Activated B cell treated with CpG ODN at 0.5 μM for 24 hours (primary cell): Measurements from ENCODE around the gene NSFL1C. TPM values are rescaled to one million over a fixed set of nuclear protein-coding genes. Genes with fewer than 3 reads are reported as not detected.

ENCODE experiments used
- ATAC-seq: fragments of 200-7000 bp; cut with Tn5 transposase; one replicate; pipeline ENCODE4 v1.10.0; 2021; ENCODE audit warnings: low read depth, mild to moderate bottlenecking, moderate library complexity
- CTCF ChIA-PET: fragments of 350-600 bp; sonication (Branson Sonifier 250); formaldehyde crosslinking; loops from one replicate; lab custom pipeline; 2021; ENCODE audit warnings: antibody characterized with exemption; lab: Charles Lee
- POLR2A ChIA-PET: fragments of 350-600 bp; sonication (Branson Sonifier 250); formaldehyde crosslinking; loops from one replicate; lab custom pipeline; 2021; ENCODE audit warnings: antibody characterized with exemption; lab: Charles Lee
- DNase-seq: peaks from one replicate; pipeline ENCODE4 v3.0.0; 2022
- H3K27ac Mint-ChIP-seq: one replicate; pipeline ENCODE4 v1.8.0; 2020; ENCODE audit warnings: mixed read lengths
- H3K27me3 Mint-ChIP-seq: one replicate; pipeline ENCODE4 v1.8.0; 2021; ENCODE audit warnings: mixed read lengths
- H3K36me3 Mint-ChIP-seq: one replicate; pipeline ENCODE4 v1.8.0; 2021; ENCODE audit warnings: low read depth, mixed read lengths
- H3K4me1 Mint-ChIP-seq: one replicate; pipeline ENCODE4 v1.8.0; 2021; ENCODE audit warnings: mixed read lengths
- H3K4me3 Mint-ChIP-seq: one replicate; pipeline ENCODE4 v1.8.0; 2020; ENCODE audit warnings: mild to moderate bottlenecking, mixed read lengths
- H3K9me3 Mint-ChIP-seq: one replicate; pipeline ENCODE4 v1.8.0; 2020; ENCODE audit warnings: mixed read lengths
- intact Hi-C: fragments of 100-400 bp; cut with micrococcal nuclease; formaldehyde crosslinking; loops from one replicate; pipeline ENCODE4 v1.15.1; 2024
- total RNA-seq: library from RNA; stranded (reverse); gene quantifications from 2 replicates; pipeline ENCODE4 v1.2.3, GENCODE V29; 2022
- TF ChIP-seq, protein P1 (sequence below): fragments of 200-600 bp; IDR thresholded peaks from one replicate; pipeline ENCODE4 v1.8.0; 2022; ENCODE audit warnings: antibody characterized with exemption, mild to moderate bottlenecking

Gene NSFL1C
- total RNA-seq, 1 donor from 2014 or later, result 81.7 TPM

DNA sequence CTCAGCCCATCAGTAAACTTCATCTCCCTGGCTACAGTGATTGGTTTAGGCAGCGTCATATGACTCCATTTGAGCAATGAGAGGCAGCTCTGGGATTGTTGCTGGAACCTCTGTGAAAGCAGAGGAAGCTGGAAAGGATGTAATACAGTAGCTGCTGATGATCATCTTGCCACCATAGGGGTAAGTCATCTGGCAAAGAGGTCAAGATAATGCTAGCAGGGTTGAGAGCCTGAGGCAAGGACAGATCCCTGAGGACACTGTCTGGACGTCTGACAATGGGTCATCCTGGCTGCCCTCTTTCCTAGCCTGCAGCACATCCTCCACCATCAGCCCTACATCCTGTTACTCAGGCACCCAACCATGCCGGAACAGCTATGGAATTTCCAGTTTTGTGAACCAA is 48.3 kb downstream of the NSFL1C start:
- intact Hi-C loops, result no loop called here
- TF ChIP-seq, protein P1, sequence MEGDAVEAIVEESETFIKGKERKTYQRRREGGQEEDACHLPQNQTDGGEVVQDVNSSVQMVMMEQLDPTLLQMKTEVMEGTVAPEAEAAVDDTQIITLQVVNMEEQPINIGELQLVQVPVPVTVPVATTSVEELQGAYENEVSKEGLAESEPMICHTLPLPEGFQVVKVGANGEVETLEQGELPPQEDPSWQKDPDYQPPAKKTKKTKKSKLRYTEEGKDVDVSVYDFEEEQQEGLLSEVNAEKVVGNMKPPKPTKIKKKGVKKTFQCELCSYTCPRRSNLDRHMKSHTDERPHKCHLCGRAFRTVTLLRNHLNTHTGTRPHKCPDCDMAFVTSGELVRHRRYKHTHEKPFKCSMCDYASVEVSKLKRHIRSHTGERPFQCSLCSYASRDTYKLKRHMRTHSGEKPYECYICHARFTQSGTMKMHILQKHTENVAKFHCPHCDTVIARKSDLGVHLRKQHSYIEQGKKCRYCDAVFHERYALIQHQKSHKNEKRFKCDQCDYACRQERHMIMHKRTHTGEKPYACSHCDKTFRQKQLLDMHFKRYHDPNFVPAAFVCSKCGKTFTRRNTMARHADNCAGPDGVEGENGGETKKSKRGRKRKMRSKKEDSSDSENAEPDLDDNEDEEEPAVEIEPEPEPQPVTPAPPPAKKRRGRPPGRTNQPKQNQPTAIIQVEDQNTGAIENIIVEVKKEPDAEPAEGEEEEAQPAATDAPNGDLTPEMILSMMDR, result no peak
- ChIA-PET CTCF (no interaction called here), POLR2A (no interaction called here)
- no peak overlapping the region for H3K4me3 Mint-ChIP-seq
- DNase-seq, result no peak
- H3K27me3 Mint-ChIP-seq, result peaks cover 3% of the 10 kb centered on the region
- no peak for ATAC-seq
- peaks cover 15% of the 10 kb centered on the region for H3K9me3 Mint-ChIP-seq
- no peak overlapping the region for H3K27ac Mint-ChIP-seq
- H3K4me1 Mint-ChIP-seq, result no peaks in the 10 kb centered on the region
- H3K36me3 Mint-ChIP-seq, result peaks cover 6% of the 10 kb centered on the region

DNA sequence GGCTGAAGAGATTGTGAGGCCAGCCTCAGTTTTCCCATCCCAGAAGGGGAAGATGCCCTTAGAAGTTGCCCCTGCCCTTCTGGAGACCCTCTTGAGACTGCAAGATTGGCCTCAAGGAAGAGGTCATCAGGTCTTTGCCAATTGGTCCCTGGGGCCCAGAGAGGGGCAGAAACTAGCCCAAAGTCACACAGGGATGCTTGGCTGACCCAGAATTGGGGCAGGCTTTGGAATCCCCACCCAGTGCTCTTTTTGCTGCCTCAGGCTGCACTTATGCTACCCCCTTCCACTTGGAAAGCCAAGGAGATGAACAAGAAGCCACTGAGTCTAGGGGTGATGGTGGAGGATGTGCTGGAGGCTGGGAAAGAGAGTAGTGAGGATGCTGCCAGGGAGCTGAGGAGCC is 48.9 kb downstream of the NSFL1C start:
- Mint-ChIP-seq H3K27ac (no peak overlapping the region), H3K4me1 (no peaks in the 10 kb centered on the region), H3K36me3 (peaks cover 6% of the 10 kb centered on the region), H3K9me3 (peaks cover 15% of the 10 kb centered on the region), H3K4me3 (no peak overlapping the region), H3K27me3 (peaks cover 3% of the 10 kb centered on the region)
- DNase-seq, result no peak
- intact Hi-C loops, result no loop called here
- CTCF ChIA-PET, result no interaction called here
- TF ChIP-seq, protein P1, result no peak
- POLR2A ChIA-PET, result no interaction called here
- ATAC-seq, result no peak

DNA sequence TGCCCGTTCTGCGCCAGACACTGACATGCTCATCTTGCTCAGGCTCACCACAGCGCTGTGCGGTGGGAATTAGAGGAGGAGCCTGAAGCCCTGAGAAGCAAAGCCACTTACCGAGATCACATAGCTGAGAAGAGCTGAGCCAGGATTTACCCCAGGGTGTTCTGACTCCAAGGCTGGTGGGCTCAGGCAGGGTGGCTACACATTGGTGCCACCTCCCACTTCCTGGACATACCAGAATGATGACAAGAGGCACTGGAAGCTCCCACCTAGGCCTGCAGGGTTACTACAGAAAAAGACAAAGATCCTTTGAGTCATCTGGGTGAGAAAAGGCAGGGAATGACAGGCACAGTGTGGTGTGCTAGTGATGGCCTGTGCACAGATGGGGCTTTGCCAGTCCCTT is 49.4 kb downstream of the NSFL1C start:
- CTCF ChIA-PET, result no interaction called here
- Mint-ChIP-seq H3K36me3 (peaks cover 6% of the 10 kb centered on the region), H3K9me3 (peaks cover 15% of the 10 kb centered on the region), H3K27ac (no peak overlapping the region), H3K4me3 (no peak overlapping the region), H3K27me3 (peaks cover 3% of the 10 kb centered on the region), H3K4me1 (no peaks in the 10 kb centered on the region)
- TF ChIP-seq, protein P1, result no peak
- no peak for ATAC-seq
- intact Hi-C loops, result no loop called here
- POLR2A ChIA-PET, result no interaction called here
- DNase-seq, result no peak

DNA sequence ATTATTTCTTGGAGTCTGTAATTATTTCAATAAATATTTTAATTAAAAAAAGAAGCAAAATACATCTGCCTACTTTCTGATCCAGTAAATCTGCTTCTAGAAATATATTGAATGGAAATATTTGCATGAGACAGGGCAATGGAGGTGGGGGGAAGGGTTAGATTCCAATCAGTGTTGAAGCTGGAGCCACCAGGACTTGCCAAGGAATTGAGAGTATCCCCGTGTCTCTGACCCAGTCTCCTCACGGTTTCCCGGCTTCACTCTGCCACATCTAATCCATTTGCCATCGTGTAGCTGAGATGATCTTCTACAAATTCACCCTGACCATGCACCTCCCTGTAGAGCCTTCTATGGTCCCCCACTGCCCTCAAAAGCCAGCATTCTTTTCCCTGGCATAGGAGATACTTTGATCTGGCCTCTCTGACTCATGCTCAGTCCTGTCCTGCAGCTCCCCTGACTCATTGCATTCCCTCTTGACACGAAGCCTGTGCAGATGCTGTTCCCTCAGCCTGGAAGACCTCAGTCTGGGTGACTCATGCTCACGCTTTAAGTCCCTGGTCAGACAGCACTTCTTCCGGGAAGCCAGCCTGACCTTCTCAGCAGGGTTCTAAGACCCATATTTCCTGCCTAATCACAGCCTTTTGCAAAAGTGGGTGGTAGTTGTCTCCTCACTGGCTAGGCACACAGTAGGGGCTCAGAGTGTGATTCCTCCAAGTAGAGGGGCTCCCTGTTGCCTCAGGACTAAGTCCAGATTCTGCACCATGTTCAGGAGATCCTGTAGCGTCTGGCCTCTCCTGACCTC is 50.8 kb downstream of the NSFL1C start:
- Mint-ChIP-seq H3K27ac (no peak overlapping the region), H3K36me3 (peaks cover 4% of the 10 kb centered on the region), H3K4me1 (no peaks in the 10 kb centered on the region), H3K27me3 (peaks cover 3% of the 10 kb centered on the region), H3K9me3 (peaks cover 16% of the 10 kb centered on the region), H3K4me3 (no peak overlapping the region)
- CTCF ChIA-PET, result no interaction called here
- TF ChIP-seq, protein P1, result no peak
- DNase-seq (no peak), ATAC-seq (no peak)
- intact Hi-C loops, result no loop called here
- POLR2A ChIA-PET, result no interaction called here

DNA sequence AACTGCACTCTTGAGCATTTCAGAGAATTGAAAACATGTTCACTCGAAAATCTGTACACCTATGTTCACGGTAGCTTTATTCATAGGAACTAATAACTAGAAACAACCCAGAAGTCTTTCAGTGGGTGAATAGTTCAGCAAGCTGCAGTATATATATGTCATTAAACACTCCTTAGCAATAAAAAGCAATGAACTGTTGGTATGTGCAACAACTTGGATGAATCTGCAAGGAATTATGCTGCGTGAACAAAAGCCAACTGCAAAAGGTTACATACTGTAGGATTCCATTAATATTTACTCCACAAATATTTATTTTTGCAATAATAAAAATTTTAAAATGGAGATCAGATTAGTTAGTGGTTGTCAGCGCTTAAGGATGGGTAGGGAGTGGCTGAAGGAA is 51.7 kb downstream of the NSFL1C start:
- TF ChIP-seq, protein P1, result no peak
- ChIA-PET POLR2A (no interaction called here), CTCF (no interaction called here)
- no peak for ATAC-seq
- Mint-ChIP-seq H3K4me3 (no peak overlapping the region), H3K4me1 (no peaks in the 10 kb centered on the region), H3K27ac (no peak overlapping the region), H3K27me3 (peaks cover 3% of the 10 kb centered on the region), H3K36me3 (peaks cover 2% of the 10 kb centered on the region), H3K9me3 (peaks cover 8% of the 10 kb centered on the region)
- DNase-seq, result no peak
- intact Hi-C loops, result no loop called here
